ENCODE results near the gene DPEP1. TPM values are rescaled to one million over a fixed set of nuclear protein-coding genes. Genes with fewer than 3 reads are reported as not detected.

Gene DPEP1
- total RNA-seq, 1 donor from 2014 or later, result 0.21 TPM

DNA sequence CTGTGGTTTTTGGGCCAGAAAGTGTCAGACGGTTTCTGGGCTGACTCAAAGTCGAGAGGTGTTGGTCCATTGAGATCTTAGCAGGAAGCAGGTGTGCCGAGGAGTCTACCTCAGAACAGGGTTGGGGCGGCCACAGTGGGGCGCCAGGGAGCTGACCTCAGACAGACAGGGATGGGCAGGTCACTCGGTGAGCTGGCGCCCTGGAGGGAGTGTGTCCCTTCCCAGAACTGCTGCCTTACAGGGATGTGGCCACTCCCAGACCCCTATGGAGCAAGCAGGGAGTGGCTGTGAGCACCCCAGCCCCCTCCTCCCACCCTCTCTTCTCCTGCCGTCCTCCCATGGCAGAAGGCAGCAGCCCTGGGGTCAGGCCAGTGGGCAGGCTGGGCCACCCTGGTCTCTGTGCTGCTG lies 14.0 kb upstream of the DPEP1 start:
- no peak for DNase-seq

DNA sequence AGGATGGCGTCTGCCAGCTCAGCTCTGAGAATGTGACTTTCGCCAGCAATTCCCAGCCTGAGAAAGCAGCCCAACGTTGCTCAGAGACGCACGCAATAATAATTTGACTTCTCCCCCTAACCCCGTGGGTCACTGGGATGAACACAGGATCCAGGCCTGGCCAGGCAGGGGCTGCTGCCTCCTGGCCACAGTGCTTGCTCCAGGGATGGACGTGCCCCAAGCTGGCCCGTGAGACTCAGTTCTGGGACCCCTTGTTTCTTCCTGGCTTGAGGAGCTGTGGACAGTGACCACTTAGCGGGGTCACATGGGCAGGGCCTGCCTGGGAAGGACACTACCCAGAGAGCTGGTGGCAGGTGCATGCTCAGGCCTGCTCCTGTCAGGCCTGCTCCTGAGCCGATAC lies 13.5 kb upstream of the DPEP1 start:
- DNase-seq, result no peak

DNA sequence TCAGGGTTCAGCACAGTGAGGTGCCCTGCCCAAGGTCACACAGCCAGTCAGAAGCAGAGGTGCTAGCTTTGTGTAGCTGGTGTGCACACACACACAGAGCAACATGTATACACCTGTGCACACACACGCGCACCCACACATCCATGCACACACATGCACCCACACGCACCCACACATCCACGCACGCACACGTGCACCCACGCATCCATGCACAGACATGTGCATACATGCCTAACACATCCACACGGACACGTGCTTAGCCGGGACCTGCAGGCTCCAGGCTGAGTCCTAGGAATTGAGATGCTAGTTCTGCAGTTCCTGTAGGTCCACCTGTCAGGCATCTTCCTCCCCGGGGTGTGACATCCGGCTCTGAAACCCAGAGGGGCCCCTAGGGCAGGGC lies 13.0 kb upstream of the DPEP1 start:
- no peak for DNase-seq

DNA sequence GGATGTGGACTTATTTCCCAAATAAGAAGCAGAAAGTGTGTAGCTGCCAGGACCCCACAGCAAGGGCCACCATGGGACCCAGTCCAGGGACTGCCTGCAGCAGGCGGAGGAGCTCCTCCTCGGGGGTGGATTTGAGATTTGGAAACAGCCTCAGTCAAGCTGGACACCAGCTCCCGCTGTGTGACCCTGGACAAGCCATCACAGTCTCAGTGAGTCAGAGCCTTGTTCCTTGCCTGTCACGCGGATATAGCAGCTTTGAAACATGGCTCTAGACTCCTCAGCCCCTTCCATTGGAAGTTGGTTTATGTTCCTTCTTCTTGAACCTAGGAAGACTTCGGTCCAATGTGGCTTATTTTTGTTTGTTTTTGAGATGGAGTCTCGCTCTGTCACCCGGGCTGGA lies 12.5 kb upstream of the DPEP1 start:
- DNase-seq, result no peak

DNA sequence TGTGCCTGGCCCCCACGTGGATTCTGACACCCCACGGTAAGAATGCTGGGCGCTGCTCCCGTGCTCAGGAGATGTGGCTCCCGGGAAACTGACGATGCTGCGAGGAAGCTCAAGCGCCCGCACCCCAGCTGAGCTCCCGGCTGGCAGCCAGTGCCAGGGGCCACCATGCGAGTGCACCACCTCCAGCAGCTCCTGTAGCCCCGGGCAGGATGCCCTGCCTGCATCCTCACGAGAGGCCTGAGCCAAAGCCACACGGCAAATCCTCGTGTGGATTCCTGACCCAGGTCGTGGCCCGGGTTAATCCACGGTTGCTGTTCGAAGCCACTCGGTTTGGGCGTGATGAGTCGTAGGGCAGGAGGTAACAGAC lies 11.6 kb upstream of the DPEP1 start:
- no peak for DNase-seq

DNA sequence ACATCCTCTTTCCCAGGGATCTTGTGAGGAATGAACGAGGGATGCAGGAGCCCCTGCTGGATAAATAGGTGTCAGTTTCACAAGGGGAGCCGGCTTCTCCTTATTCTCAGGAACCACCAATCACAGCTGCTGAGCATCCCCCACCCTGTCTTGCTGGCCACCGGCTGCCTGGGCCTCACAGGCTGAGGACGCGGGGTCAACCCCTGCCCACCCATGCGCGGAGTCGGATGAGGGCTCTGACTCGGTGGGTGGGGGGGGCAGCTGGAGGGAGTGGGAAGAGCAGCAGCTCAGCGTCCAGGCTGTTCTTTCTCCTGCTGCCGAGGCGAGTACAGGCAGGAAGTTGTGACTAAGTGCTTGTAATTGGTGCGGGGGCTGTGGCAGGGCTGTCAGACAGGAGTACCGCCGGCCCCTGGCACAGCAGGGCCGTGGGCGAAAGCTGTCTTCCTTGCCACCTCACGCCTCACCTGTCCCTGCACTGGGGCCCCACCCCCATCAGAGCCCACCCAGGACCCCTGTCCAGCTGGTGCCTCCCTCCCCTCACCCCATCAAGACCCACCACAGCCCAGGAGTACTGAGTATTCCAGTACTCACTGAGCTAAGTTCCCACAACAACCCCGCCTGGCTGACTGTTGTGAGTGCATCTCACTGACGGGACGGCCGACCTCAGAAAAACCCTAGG lies 11.0 kb upstream of the DPEP1 start:
- peak; percentile 48 for DNase-seq

DNA sequence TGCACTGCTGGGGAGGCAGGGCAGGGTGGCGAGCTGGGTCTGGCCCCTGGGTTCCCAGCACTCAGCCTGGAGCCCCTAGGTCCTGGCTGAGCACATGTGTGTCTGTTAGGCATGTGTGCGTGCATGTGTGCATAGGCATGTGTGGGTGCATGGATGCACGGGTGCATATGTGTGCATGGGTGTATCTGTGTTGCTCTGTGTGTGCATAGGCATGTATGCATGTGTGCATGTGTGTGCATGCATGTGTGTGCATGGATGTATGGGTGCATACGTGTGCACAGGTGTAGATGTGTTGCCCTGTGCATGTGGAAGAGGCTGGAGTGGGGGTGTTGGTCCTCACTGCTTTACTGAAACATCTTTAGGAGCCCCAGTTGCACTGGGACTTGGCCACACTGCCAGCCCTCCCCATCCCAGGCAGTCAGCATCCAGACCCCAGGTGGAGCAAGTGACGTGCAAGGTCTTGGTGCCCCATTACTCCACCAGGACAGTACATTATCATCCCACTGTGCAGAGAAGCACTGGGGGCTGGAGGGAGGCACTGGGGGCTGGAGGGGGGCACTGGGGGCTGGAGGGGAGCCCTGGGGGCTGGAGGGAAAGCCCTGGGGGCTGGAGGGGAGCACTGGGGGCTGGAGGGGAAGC lies 10.4 kb upstream of the DPEP1 start:
- no peak for DNase-seq

DNA sequence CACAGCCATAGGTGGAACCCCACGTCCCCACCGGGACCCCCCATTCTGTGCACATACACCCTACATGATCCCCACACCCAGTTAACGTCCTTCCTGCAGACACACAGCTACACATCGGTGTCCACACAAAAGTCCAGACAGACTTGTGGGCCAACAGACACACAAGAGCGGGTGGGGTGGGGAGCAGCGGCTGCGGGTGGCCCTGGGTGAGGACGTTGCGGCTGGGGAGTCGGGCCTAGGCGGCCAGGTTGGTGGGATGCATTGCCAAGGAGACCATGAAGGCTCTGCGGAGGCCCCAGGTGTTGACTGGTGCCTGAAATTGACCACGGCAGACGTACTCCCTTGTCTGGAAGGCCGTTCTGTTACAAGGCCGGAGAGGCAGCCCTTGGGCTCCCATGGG lies 8.7 kb upstream of the DPEP1 start:
- no peak for DNase-seq

DNA sequence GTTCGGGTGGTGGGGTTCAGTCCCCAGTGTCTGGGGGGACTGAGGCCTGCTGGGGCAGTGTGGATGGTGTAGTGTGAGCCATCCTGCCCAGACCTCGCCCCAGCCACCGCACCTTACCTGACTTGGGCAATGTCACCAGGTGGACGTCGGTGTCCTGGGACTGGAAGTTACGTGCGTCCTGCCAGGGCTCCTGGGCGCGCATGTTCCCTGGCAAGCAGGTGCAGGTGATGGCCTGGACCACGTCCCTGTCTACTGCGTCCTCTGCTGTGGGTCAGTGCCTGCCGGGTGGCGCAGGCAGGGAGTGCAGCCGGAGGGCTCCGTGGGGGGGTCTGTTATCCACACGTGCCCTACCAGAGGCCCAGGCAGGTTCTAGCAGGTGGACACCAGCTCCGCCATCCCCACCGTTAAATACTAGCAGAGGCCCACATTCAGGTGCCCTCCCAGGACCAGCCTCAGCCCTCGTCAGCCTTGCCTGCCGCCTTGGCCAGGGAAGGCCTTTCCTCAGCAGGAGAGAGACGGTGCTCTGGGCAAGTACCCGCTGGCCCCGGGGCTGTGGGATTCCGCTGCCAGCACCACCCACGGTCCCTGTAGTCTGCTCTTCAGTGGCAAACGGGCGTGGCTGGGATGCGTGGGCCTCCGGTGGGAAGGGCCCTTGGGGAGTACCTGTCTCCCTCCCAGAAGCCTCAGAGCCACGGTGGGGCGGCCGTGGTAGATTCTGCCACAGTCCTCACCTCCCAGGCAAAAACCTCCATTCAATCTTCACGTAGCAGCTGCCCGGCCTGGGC lies 8.1 kb upstream of the DPEP1 start:
- no peak for DNase-seq

DNA sequence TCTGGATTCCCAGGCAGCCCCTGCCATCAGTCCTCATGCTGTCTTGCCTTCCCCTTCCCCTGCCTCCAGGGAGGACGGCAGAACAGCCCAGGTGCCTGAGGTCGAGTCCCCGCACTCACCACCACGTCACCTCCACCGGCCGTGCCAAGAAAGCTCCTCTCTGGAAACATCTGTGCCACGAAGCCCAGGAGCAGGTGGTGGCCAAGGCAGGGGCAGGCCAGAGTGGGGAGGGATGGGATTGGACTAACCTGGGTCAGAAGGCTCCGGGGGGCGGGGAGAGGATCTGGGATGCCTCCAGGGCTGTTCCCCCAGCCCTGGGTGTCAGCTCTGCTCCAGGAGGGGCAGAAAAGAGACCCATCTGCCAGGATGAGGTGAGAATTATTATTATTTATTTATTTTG lies 7.4 kb upstream of the DPEP1 start:
- DNase-seq, result no peak

DNA sequence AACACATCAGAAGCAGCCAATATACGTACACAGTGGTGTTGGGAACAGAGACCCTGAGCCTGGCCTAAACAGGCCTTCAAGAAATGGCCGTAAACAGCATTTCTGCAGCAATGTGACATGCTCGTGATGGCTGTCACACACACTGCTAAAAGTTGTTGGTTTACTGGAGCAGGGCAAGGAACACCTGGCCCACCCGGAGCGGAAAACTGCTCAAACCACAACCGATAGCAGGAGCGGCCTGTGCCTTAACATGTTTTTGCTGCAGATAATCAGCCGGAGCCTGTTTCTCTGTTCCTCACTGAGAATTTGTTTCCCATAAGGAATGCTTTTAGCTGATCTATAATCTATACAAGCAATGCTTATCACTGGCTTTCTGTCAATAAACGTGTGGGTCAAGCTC lies 6.0 kb upstream of the DPEP1 start:
- DNase-seq, result no peak

DNA sequence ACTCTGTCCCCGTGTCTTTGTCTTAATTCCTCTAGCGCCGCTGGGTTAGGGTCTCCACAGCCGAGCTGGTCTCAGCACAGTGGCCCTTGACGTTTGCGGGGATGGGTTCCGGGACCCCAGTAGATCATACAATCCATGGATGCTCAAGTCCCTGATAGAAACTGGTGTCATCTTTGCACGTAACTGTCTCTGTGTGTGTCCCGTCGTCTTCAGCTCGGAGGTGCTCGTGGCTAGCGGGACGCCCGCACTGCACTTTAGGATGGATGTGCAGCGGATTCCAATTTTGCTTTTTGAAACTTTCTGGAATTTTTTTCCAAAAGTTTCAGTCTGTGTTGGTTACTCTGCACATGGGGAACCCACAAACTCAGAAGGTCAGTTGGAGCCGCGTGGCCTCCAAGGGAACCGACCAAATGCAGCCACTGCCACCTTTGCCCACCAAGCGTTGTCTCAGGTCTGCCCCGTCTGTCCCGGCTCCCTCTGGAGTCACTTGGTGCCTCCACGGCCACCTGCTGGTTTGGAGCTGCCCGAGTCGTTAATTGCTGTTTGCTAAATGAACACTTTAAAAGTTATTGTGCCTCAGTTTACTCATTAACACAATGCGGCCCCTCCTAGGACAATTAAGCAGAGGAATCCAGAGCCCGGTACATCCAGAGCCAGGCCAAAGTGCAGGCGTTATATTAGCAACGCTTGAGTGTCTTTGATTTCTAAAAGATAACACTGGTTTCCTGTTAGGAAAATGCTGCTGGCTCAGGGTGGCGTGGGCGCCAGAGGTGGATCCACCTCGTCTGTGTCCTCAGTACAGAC lies 5.3 kb upstream of the DPEP1 start:
- DNase-seq, result no peak

DNA sequence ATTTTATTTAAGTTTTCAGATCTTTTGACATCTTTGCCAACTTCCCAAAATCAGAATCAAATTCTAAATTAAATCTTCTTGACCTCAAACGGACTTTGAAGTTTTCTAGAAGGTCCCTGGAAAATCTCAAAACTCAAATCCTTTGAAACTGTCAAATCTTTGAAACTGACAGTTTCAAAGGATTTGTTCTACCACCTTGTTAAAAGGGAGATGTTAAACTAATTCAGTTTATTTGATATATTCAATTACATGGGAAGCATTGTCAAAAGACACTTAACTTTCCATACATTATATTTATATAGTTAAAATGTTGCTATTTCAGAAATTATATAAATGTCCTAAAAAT lies 3.4 kb upstream of the DPEP1 start:
- no peak for DNase-seq

DNA sequence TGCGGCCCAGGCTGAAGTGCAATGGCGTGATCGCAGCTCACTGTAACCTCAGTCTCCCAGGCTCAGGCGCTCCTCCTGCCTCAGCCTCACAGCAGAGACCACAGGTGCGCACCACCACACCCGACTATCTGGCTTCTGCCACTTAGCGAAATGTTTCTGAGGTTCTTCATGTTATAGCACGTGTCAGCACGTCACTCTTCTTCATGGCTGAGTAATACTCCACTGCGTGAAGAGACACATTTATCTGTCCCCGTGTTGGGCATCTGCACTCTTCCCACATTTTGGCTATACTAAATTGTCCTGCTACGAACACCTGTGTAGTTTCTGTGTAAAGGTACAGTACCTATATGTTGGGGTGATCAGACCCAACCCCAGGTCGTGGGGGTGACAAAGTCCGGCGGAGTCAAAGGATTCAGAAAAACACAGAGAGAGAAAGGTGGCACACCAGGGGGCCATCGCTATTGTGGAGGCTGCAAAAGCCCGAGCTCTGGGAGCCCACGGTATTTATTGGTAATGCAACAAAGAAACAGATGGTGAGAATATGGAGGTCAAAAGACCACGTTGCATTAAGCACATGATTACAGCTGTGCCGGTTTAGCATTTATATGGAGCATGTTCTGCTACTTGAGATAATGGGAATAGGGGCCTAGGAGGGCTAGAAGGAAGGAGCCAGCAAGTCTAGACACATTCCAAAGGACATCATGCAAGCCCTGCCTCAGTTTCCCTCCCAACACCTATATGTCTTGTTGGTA lies 851 bp upstream of the DPEP1 start:
- DNase-seq, result no peak

DNA sequence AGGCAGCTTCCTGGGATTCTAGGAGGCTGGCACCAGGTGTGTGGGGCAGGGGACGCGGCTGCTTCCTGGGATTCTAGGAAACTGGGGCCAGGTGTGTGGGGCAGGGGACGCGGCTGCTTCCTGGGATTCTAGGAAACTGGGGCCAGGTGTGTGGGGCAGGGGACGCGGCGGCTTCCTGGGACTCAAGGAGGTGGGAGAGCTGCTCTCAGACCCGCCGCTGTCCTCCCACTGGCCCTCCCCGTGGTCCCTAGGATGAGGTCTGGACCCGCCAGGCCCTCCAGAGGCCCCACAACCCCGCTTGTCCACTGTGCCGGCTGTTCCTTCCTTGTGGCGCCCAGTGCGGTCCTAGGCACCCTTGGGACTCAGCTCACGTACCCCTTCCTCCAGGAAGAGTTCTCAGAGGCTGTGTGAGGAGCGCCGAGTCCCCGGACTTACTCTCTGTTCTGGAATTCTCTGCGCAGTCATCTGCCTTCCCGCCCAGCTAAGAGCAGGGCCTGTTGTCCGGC lies 565 bp downstream of the DPEP1 start:
- DNase-seq, result no peak

DNA sequence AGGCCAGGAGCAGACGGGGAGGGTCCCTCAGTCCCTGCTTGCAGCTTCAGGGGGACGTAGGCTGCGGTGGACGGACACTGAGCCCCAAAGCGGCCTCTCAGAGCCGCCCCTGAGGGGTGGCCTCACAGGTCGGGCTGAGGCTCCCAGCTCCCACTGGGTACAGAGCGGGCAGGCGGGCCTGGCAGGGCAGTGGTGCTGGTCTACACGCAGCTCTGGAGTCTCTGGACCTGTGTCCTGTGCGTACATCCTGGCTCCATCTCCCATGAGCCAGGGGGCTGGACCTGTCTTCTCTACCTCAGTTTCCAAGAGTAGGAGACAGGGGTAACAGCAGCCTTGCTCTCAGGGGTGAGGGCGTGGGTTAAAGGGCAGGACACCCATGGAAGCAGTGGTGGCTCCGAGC lies 1.7 kb downstream of the DPEP1 start:
- DNase-seq, result no peak

DNA sequence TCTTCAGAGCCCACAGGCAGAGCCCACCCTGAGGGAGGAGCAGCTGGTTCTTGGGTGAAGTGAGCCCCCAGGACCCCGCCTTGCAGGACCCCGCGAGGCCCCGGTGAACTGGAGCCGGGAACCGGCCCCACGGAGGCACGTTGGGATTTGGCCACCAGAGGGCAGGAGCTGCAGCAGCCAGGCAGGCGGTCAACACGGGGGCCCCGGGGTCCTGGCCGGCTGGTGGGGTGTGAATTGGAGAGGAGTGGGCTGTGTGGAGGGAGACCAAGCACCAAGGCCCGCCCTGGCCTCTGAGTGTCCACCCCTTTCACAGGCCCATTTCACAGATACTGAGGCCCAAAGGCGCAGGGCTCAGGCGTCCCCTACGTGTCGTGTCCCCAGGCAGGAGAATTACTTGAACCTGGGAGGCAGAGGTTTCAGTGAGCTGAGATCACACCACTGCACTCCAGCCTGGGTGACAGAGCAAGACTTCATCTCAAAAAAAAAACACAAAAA lies 2.2 kb downstream of the DPEP1 start:
- DNase-seq, result no peak

DNA sequence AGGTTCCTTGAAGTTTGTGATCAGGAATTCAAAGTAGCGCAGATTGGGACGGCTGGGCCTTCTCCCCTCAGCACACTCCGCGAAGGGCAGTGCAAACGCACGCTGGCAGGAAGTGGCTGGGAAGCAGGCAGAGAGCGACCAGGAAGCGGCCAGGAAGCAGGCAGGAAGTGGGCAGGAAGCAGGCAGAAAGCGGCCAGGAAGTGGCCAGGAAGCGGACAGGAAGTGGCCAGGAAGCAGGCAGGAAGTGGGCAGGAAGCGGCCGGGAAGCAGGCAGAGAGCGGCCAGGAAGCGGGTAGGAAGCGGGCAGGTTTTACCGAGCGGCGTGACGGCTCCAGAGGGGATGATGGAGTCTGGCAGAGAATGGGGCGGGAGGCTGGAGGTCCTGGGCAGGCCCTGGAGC lies 3.2 kb downstream of the DPEP1 start:
- no peak for DNase-seq

DNA sequence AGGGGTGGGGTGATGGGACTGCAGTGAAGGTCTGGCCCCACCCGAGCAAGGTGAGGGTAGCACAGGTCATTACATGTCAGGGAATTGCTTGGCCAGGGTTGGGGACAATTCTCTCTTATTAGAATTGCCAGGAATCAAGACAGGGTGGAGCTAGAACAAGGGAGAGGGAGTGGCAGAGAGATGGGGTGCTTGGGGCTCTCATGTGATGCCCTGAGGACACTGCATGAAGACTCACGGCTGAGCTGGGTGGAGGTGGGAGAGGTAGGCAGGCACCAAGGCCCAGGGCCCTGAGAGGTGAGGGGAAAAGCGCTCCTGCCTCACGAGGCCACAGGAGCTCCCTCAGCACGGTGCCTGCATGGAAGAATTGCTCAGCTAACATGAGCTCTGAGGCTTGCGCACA lies 3.6 kb downstream of the DPEP1 start:
- no peak for DNase-seq

DNA sequence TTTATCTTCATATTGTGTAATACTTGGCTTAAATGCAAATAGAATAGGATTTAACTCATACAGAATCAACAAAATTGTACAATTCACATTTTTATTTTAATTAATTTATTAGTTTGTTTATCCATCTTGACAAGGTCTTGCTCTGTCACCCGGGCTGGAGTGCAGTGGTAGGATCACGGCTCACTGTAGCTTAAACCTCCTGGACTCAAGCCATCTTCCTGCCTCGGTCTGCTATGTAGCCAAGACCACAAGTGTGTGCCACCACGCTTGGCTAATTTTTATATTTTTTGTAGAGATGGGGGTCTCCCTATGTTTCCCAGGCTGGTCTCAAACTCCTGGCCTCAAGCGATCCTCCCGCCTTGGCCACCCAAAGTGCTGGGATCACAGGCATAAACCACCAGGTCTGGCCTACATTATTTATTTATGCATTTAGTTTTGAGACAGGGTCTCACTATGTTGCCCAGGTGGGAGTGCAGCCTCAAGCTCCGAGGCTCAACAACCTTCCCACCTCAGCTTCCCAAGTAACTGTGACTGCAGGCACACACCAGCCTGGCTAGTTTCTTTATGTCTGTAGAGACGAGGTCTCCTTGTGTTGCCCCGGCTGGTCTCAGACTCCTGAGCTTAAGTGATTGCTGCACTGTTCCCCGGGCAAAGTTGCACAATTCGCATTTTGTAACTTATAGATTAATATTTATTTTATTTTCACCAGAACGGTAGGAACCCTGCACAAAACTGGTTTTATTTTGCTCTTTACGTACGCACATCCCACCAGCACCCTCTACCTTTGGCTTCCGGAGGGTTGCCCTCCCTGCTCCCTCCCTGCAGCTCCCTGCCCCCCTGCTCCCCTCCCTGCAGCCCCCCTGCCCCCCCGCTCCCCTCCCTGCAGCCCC lies 4.9 kb downstream of the DPEP1 start:
- DNase-seq, result no peak

DNA sequence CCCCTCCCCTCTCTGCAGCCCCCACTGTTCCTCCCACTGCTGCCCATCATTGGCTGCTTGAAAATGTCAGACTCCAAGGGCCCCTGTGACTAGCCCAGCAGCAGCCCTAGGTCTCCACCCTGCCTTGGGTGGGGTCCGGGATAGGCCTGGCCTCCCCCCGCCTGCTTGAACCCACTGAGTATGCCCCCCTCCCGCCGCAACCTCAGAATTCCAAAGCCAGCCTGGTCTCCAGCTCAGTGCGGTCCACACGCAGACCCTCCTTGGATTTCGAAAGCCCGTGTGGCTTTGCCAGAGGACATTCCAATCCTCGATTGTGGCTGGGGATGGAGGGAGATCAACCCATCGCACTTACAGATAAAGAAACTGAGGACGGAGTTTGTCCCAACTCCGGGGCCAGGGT lies 6.4 kb downstream of the DPEP1 start:
- DNase-seq, result no peak
